Measurements from ENCODE around the gene LCN10.
"Not testable (repeated sequence)": the region's sequence is repeated elsewhere in the genome, so short reads cannot be mapped to it uniquely, and the experiment has no call there.

LCN10 gene

DNA sequence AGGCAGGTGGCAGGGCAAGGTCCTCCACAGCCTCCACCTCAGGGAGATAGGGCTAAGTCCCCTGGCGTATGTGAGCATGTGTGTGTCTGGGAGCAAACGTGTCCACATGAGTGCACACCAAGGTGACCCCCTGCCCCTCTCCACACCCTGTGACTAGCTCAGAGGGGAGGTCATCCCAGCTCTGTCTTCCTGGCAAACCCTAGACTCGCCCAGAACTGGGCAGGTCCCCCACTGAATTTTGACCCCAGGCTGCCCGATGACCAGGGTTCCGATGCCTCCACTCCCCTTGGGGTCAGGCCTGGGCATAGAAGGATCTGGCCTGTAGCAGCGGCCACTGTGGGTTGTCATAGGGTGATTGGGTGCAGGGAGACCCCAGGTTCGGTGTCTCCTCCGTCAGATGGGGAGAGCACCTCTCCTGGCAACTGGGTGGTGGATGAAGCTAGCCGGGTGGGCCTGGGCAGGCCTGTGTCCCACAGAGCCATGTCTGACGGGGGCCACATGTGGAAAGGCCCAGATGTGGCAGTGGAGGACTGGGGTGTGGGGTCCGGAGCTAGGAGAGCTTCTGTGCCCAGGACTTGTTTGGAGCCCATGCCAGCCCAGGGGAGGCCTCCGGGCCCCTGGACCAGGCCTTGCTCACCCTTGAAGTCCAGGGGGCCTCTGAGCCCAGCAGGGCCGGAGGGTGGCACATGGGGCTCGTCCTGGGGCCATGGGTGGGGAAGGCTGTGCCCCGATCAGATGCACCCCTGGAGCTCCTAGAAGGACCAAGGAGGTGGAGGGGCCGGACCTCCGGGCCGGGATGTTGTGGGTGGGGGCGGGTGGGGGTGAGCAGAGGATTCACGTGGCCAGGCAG, 24.2 kb downstream of the LCN10 start:
- no peak for DNase-seq

DNA sequence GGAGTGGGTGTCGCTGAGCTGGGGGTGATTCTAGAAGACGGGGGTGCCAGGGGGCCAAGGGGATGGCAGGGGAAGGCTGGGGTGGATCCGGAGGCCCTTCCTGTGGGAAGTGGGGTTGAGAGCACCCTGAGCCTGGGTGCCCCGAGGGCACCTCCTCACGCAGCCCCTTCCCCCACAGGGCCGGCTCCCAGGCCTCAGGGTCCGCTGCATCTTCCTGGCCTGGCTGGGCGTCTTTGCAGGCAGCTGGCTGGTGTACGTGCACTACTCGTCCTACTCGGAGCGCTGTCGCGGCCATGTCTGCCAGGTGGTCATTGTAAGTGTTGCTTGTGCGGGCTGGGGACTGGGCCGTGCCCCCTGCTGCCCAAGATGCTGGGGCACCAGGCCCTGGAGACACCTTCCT, 25.3 kb downstream of the LCN10 start:
- DNase-seq: no peak

DNA sequence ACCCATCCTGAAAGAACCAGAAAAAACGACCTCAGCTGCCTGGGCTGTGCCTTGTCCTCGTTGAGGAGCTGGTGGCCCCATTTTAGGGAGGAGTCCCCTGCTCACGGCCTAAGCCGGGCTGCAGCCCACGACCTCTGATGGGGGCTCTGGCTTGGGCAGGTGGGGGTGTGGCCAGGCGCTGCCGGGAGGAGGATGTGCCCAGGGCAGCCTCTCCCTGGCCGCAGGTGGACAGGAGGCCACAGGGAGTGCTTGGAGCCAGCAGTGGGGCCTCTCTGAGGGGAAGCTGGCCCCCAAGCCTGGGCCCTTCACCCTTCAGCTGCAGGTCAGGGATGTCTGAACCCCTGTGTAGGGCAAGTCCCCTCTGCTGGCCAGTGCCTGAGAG, 27.9 kb downstream of the LCN10 start:
- DNase-seq: no peak

DNA sequence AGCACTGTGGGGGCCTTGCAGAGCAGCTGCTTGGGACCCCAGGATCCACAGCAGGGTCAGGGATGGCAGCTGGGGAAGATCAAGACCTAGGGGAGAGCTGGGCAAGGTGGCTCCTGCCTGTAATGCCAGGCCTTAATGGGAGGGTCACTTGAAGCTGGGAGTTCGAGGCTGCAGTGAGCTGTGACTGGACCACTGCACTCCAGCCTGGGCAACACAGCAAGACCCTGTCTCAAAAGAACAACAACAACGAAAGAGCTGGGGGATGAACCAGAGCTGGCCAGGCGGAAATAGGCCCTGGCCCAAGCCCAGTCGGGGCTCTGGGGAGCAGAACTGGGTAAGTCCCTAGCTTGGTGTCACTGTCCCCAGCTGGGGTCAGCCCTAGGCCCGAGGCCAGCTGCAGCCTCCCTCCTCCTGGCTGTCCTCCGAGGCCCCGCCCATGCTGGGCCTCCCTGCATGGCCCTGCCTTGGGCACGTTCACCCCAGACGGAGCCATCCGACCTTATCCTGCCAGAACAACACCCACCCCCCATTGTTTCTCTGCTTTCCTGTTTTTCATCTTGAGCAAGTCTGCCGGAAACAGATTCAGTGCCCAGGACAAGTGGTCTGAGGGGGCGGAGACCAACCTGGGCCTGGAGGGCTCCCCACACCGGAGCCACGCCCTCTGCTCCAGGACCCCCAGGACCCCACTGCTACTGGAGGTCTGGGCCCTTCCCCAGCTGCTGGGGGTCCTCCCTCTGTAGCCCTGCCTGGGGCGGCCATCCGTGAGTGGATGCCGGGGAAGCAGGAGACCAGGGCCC, 28.4 kb downstream of the LCN10 start:
- DNase-seq: no peak

DNA sequence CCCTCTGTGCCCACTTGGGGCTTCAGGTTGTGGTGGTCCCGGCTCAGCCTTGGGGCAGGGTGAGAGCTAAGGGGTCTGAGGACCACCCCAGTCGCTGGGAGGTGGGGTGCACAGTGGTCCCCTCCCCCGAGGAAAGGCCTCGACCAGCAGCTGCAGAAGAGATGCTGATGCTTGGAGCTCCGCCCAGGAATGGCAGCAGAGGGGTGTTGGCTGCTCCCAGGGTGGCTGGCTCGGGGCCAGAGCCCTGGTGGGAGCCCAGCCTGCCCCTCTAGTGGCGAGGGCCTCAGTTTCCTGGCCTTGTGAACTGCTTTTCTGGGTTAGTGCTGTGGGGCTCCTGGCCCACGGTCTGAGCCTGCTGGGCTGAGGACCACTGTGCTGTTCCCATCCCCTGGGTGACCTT, 29.2 kb downstream of the LCN10 start:
- DNase-seq: no peak

DNA sequence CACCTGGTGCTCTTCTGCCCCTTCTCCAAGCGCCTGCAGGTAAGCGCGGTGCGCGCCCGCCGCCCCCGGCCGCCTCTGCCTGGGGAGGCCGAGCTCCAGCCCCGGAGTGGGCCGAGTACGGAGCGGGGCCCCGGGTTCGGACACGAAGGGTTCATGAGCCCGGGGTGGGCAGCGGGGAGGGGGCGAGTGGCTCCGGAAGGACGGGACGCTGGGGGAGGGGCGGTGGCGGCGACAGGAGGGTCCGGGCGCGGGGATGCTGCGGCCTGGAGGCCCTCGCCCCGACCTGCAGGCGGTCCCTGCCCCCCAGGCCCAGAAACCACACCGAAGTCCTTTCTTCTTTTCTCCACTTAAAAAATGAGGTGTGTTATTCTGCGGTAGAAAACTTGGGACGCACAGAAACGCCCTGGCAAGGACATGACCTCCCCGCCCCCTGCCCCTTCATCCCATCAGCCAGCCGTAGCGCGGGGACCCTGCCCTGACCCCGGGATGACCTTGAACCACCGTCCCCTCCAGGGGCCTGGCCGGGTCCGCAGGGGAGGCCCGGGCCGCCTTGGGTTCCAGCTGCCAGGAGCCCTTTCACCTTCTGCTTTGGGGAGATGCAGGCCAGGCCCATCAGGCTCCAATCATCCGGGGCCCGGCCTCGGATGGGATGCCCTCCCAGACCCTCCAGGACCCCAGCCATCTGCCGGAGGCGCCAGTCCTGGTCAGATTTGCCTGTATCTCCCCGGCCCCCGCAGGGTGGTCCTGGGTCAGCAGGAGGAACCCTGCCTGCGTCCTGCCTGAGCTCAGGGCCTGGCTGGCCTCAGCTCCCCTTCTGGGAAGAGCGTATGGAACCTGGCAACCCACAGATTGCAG, 29.8 kb downstream of the LCN10 start:
- no peak for DNase-seq

DNA sequence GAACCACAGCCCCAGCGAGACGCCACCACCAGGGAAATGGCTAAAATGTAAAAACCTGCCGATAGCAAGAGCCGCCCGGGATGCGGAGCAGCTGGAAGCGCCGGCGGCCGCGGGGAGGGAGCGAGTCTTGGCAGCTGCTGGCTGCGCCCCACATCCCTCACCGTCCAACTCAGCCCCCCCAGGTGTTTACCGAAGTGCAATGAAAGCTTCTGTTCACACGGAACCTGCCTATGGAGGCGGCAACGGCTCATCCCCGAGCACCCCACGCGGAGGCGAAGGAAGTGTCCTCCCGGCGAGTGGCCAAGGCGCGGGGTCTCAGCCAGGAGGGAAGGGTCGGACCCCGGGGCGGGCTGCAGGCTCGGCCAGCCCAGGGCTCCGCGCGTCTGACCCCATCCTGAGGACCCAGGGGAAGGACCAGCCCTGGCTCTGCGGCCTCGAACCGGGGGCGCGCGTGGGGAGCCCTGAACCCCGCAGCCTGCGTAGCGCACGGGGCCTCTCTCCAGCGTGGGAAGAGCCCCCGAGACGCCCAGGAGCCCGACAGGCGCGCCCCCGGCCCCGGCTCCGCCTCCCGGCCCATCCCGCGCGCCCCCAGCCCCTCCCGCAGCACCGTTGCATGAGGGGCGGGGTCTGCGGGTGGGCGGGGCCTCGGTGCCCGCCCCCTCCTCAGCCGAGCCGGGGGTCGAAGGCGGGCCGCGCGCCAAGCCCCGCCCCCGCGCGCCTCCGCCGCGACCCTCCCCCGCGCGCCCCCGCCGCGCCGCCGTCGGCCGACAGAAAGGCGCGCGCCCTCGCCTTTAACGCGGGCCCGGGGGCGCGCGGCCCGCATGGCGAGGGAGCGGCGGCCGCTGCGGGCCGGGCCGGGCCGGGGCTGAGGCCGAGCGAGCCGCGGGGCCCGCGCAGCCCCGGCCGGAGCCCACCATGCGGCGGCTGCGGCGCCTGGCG, 30.7 kb downstream of the LCN10 start, which contains the start of gene DIPK1B:
TSS of gene DIPK1B (plus strand) at position 822 of the 939 bp plus-strand sequence. CDS start at position 916, 94 bp downstream.
- DNase-seq: no peak

DNA sequence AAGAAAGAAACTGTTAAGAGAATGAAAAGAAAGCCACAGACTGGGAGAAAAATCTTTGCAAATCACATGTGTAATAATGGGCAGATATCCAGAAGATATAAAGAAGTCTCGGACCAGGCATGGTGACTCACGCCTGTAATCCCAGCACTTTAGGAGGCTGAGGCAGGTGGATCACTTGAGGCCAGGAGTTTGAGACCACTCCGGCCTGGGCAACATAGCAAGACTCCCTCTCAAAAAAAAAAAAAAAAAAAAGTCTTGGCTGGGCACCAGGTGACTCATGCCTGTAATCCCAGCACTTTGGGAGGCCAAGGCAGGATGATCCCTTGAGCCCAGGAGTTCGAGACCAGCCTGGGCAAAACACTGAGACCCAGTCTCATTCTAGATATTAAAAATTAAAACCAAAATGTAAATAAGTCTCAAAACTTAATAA, 31.5 kb downstream of the LCN10 start:
- DNase-seq: not testable (repeated sequence)

DNA sequence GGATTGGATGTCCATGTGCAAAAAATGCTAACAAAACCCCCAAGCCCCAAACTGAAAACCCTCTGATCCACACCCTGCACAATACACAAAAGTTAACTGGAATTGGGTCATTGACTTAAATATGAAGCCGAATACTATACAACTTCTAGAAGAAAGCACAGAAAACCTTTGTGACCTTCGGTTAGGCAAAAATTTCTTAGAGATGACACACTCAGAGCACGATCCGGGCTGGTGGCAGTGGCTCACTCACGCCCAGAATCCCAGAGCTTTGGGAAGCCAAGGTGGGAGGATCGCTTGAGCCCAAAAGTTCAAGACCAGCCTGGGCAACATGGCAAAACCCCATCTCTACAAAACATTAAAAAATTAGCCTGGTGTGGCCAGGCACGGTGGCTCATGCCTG, 32.2 kb downstream of the LCN10 start:
- DNase-seq: no peak

DNA sequence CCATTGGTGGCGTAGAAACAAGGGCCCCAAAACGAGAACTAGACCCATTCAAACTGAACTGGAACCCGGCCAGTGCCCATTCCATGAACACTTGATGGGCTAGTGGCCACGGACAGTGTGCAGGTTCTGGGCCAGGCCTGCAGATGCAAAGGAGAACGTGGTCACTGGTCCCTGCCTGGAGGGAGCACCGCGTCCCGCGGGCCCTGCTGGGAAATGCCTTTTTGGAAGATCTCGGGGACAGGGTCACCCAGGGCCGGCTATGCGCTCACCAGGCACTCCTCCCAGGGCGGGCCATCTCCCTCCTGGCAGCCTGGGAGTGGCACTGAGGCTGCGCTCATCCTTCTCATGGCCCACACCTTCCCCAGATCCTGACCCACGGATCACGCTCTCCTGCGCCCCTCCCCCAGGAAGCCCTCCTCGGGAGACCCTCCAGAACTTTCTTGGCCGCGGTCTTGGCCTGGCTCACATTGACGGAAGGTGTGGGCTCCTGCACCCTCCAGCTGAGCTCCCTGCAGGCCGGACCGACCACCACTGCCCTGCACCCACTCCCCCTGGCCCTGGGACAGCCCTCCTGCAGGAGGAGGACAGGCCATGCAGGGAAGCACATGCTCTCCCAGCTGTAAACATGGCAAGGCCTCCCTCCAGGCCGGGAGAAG, 33.2 kb downstream of the LCN10 start:
- DNase-seq: no peak

DNA sequence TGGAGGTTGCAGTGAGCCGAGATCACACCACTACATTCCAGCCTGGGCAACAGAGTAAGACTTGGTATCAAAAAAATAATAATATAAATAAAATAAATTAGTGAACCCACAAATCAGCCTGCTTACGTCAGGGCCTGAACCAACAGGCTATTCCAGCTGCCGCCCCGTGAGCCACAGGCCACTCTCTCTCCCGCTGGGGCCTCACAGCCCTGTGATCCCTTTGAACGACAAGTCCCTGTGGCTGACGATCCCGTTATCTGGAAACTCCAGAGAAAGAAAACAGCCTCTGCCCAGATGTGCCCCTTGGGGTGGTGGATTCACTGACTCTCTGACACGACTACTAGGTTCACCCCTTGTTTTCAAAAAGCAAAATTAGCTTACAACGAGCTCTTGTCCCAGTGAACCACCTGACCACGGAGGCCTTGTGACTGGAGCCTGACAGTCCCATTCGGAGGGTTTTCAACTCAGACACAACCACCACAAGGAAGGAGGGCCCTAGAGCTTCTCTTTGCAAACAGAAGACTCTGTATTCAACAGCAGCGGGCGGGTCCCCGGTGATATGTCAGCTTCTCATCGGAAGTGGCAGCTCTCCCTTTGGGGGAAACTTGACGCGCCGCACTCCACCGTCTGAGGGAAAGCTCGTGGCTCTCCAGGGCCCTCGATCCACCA, 34.8 kb downstream of the LCN10 start:
- no peak for DNase-seq

DNA sequence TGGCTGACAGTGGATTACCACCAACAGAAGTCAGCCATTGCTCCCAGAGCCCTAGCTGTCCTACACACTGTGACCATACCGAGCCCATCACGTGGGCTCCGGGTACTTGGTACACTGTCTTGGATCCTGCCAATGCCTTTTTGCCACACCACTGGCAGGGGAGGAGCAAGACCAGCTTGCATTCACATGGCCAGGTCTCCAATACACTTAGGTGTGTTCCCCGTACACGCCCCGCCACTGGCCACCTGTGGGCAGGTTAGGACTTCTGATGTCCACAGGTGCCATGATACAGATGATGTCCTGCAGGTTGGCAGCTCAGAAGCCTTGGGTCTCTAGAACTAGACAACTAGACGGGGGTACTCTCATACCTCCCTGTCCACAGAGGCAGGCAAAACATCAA, 35.7 kb downstream of the LCN10 start:
- DNase-seq: no peak

DNA sequence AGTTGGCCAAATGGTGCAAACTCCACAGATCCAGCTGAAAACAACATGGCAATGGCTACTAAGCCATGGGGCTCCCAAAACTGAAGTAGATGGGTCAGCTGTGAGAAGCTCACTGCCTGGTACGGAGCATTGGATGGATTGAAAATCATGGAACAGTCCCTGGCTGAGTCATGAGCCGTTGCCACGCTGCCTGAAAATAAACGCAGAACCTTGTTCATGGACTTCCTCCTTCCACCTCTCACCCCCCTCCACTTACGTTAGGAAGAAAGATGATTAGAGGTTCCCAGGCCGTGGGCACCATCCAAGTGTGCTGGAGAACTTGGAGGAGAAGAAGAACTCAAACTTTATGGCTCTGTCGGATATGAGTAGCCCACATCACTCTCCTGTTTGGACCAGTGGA, 37.2 kb downstream of the LCN10 start:
- no peak for DNase-seq

DNA sequence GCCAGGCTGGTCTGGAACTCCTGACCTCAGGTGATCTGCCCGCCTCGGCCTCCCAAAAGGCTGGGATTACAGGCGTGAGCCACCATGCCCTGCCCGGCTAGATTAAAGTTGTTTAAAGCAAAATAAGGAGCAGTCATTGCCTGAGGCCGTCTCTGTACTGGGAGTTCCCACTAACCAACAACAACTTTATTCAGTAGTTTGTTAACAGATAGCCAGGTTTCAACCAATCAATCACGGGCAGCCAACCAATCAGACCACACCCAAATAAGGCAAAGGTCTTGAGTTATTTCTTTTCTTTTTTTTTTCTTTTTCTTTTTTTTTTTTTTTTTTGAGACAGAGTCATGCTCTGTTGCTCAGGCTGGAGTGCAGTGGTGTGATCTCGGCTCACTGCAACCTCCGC, 38.0 kb downstream of the LCN10 start:
- DNase-seq: not testable (repeated sequence)

DNA sequence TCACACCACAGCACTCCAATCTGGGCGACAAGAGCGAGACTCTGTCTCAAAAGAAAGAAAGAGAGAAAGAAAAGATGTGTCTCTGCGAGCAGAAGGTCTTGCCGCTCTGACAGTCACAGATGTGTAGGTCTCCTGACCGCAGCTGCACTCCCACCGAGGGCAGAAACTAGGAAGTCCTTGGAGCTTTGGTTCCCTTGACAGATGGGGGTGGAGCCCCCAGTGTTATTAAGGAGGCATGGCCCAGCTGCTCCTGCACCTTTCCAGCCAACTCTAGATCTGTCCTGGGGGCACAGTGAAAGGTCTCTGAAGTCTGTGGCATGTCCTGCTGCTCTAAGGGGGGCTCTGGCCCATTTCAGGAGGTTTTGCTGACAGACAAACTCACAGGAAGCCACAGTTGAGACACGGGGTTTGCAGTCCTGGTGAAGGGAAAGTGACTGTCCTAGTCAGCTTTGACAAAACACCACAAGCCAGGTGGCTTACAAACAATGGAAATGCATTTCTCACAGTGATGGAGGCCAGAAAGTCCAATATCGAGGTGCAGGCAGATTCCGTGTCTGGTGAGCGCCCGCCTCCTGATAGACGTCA, 39.4 kb downstream of the LCN10 start:
- DNase-seq: no peak

DNA sequence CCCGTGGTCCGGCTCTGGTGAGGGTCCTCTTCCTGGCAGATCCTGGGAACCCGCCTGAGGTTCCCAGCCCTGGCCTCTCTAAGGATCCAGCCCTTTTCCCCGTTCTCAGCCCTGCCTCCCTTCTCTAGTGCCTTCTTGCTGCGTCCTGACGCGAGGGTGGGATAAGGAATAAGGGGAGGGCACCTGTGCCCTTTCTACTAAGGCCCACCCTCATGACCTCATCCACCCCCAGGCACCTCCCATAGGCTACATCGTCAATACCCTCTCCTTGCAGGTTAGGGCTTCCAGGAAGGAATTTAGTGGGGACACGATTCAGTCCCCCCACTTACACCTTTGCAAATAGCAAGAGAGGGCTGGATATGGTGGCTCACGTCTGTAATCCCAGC, 41.1 kb downstream of the LCN10 start:
- DNase-seq: no peak

DNA sequence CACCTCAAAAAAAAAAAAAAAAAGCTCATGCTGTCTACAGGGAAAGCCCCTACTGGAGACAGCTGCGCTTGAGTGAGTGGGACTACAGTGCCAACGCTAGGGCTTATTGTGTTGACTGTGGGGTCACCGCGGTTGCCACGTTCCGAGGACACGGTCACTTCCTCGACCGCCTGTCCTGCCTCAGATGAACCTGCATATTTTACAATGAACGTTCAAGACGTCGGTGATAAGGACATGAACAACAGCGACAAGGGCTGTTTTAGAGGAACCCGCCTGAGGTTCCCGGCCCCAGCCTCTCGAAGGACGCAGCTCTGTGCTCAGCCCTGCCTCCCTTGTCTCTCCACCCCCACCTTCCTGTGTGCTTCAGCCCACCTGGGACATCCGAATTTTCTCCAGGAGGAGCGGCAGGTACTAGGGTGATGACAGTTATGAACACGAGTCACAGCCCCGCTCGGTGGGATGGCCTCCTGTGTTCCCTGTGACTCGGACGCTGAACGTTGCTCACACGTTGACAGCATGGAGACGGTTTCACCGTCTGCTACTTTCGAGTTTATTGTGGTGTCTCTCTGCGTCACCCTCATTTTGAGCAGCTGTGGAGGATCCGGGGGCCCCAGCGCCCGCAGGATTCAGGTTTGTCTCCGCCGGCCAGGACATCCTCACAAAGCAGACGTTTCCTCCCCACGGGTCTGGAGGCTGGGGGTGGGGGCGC, 41.6 kb downstream of the LCN10 start:
- DNase-seq: peak; percentile 86

DNA sequence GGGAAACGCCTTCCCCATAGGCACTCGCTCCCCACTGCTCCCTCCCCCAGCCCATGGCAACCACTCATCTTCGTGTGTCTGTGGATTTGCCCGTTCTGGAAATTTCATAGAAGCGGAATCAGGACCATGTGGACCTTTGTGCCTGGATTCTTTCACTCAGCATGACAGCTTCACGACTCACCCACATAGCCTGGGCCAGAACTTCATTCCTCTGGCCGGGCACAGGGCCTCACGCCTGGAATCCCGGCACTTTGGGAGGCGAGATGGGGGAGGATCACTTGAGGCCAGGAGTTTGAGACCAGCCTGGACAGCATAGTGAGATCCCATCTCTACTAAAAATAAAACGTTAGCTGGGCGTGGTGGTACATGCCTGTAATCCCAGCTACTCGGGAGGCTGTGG, 42.4 kb downstream of the LCN10 start:
- DNase-seq: no peak

DNA sequence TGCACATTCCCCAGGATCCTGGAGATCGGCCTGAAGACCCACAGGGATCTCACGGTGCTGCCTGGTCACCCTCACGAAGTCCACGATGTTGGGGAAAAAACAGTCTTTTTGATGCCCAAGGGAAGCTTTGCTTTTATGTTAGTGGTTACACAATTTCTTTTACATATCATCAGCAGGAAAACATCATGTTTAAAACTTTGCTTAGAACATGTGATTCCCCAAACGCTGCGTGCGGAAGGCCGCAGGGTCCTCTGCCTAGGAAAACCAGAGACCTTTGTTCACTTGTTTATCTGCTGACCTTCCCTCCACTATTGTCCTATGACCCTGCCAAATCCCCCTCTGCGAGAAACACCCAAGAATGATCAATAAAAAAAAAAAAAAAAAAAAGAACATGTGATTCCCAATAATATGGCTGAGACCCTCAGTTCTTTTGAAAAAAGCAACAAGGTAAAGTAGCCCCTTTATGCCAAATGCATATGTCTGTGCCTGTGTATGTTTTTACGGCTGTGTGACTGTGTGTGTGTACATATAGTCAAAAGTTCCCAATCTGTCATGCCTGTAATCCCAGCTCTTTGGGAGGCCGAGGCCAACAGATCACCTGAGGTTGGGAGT, 44.0 kb downstream of the LCN10 start:
- no peak for DNase-seq

Data from activated T-cell treated with anti-CD3 and anti-CD28 coated beads, Interleukin-2, amount 50 U/mL, for 48 hours (primary cell).